ENCODE results near the gene GLB1L2.
A peak's percentile ranks its signal among the peaks of the same experiment; 100 is the strongest.

Gene GLB1L2

GRCh38 chr11:134405436-134405835 is 73.6 kb downstream of the GLB1L2 start:
- DNase-seq (ENCODE audit: low read depth in 2 of 2): no peak

DNA sequence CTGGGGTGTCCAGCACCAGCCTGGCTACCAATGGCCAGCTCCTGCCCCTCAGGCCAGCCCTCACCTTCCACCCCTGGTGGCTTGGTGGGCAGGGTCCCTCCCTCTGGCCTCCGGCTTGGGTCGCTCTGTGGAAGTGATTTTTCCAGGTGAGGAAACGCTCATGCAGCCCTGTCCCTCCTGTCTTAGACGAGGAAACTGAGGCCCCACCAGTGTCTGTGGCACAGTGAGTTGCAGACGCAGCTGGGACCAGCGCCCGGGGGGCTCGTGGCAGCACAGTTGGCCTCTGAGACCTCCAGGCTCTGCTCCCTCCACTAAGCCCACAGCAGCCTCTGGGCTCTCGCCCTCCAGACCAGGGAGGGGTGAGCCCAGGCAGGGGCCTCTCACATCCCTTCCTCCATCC is 74.1 kb downstream of the GLB1L2 start:
- DNase-seq (ENCODE audit: low read depth in 2 of 2): no peak

DNA sequence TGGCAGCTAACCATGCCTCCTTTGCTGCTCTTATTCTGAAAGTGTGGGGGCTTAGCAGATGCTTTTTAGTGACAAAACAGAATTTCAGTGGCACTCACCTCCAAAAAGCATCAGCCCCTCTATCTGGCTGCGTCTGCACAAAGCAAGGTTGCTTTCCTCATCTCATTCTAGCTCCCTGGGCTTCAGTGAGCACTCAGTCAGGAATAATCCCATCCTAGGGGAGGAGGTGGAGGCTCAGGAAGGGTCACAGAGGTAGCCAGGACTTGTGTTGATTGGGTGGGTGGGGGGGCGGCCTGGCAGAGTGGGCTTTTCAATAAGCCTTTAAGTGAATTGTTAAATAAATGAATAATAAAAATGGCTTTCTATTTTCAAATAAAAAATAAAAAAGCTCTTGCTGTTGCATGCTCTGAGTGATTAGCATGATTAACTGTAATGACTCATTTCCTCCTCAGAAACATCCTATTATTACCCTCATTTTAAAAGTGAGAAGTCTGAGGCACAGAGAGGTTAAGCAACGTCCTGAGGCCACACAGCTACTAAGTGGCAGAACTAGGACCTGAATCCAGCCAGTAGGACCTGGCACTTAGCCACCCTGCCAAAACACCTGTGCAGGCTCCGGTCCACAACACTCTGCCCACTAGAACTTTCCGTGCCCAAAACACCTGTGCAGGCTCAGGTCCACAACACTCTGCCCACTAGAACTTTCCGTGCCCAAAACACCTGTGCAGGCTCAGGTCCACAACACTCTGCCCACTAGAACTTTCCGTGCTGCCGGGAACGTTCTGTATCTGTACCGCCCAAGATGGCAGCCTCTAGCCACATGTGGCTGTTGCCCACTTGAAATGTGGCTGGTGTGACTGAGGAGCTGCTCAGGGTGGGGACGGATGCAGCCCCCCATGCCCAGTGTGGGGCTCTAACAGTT is 74.7 kb downstream of the GLB1L2 start:
- no peak for DNase-seq (ENCODE audit: low read depth in 2 of 2)

GRCh38 chr11:134407321-134407828 is 75.6 kb downstream of the GLB1L2 start:
- no peak for DNase-seq (ENCODE audit: low read depth in 2 of 2)

DNA sequence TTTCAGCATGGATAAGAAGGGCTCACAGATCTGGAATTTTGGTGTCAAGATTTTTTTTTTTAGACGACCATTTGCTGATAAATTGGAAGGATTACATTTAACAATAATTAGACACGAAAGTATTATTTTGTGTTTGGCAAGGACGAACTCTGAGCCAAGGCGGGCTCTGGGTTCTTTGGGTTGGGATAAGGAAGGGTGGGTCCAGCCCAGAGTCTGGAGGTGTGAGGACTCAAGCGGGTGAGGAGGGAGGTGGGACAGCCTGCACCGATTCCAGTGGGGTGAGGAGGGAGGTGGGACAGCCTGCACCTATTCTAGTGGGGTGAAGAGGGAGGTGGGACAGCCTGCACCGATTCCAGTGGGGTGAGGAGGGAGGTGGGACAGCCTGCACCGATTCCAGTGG is 76.1 kb downstream of the GLB1L2 start:
- no peak for DNase-seq (ENCODE audit: low read depth in 2 of 2)

DNA sequence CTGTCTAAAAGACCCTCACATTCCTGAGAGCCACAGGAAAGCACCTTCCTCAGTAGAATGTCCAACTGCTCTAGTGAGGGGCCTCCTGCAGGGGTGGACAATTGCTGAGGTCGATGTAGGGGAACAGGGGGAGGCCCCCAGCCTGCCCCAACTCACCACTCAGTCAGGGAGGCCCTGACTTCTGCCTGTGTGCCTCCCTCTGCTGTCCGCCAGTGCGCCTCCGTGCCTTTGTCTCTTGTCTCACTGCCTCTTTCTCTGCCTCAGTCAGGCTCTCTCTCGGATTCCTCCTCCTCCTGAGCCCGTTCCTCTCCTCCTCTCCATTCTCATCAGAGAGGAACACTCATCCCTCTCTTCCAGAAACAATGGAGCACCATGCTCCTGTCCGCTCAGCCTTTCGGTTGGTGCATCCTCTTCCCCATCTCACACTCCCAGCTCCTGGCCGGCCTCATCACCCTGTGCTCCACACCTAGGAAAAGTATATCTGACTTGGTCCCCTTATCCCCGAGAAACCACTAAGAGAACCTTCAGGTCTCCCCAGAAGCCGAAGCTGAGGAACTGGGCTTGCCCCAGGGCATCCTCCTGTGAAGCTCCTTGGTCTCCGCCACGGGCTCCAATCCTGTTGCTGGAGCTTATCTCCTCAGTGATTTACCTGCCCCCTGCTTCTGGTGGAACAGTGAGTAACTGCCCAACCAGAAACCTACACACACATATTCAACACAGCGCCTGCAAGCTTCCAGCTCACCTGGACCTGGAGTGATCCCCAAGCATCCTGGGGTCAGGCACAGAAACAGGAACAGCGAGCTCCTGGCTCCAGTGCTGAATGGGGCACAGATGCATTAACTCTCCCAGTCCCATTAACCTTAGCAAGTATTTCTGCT is 78.0 kb downstream of the GLB1L2 start:
- no peak for DNase-seq (ENCODE audit: low read depth in 2 of 2)

- no peak for DNase-seq (ENCODE audit: low read depth in 2 of 2)
Measured at GRCh38 chr11:134410766-134411165, 79.0 kb downstream of the GLB1L2 start.

DNA sequence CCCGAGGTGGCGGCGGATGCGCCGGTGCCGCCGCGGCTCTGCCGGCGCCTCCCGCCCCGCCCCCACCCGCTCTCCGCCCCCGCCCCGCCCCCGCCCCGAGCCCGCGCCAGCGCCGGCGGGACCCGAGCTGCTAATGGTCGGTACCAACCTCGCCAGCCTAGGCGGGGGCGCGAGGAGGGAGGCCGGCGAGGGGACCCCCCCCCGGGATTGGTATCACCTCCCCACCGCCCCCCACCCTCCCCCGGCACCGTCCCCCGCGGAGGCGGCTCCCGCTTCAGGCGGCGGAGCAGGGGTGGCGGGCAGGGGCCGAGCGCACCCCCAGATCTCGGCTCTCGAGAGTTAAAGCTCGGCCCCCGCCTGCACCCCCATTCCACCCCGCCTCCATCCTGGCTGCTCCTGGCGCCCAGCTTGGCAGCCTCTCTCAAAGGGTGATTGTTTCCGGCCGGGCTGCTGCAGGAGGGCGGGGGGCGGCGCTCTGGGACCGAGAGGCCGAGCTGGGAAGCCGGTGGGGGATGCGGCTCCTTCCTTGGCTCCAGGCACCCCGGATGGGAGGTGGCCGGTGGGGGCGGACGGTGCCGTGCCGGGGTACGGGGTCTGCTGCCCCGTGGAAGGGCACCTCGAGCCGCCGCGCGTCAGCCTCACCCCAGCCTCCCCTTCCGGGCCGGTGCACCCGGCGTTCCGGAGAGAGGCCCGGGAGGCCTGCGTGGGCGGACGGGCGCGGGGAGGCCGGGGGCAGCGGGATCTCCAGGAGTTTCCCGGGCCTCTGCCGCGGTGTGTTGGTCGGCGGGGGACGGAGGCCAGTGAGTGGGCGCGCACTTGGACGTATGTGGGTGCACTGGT is 80.6 kb downstream of the GLB1L2 start, which contains the start of gene B3GAT1:
Gene B3GAT1, minus strand, starts transcription at position 40 of the 840 bp plus-strand sequence. CDS start 24,583 bp downstream, outside the sequence.
- peak in 1 of 2 donors; percentile 9 for DNase-seq (ENCODE audit: low read depth in 2 of 2)

GRCh38 chr11:134413043-134413825 is 81.4 kb downstream of the GLB1L2 start:
- no peak for DNase-seq (ENCODE audit: low read depth in 2 of 2)

- DNase-seq (ENCODE audit: low read depth in 2 of 2): no peak
Measured at GRCh38 chr11:134413826-134414731, 82.3 kb downstream of the GLB1L2 start.

- DNase-seq (ENCODE audit: low read depth in 2 of 2): no peak
Measured at GRCh38 chr11:134414766-134415765, 83.3 kb downstream of the GLB1L2 start.

DNA sequence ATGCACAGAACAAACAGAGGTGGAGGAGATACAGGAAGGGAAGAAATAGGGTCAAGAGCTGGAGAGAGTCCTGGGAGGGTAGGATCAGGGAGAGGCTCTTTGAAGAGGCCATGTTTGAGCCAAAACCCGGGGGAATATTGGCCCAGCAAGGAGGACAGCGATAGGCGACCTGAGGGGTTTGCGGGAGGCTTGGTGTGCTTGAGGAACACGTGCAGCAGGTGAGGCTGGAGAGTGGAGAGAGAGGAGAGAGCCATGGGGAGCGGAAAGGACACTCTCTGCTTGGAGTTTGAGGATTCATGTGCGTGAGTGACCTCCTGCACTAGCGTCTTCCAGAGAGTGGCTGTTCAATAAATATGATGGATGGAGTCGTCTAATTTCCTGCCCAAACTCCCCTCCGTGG is 84.9 kb downstream of the GLB1L2 start:
- no peak for DNase-seq (ENCODE audit: low read depth in 2 of 2)

- DNase-seq (ENCODE audit: low read depth in 2 of 2): no peak
Measured at GRCh38 chr11:134417871-134418840, 86.4 kb downstream of the GLB1L2 start.

DNA sequence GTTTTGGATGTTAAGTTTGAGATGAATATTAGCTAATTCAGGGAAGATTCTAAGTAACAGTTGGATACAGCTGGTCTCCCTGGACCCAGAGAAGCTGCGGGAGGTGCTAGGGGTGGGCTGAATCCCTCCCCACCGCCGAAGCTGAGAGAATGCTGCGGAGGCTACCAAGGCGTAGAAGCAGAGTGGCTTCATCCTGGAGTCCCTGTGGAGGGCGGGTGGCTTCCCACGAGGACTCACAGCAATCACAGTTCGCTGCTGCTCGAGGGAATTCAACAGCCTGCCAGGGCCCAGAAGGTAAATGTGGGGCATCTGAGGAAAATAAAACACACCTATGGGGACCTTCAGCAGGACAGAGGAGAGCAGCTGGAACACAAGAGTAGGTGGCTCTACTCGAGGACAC is 91.3 kb downstream of the GLB1L2 start:
- no peak for DNase-seq (ENCODE audit: low read depth in 2 of 2)

DNA sequence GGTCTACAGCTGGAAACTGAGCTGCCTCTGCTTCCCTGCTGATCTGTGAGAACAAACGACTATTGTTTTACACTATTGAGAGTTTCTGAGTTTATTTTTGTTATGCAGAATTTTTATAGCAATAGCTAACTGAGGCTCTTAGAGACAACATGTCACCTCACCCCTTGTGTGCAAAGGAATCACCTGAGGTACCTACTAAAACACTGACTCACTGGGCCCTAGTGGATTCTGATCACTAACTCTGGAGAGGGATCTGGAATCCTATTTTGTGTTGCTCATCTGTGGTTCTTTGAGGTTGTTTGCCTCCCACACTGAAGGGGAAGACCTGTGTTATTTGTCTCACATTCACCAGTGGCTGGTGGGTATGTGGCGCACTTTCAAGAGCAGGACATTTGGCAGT is 93.6 kb downstream of the GLB1L2 start:
- DNase-seq (ENCODE audit: low read depth in 2 of 2): no peak

All from stimulated activated CD4-positive, alpha-beta T cell treated with anti-CD3 and anti-CD28 coated beads, Interleukin-1b, Interleukin-23, amount 100 ng/mL, for 4 hours (primary cell).